Lower leg skin (tissue), 3 donors: Measurements from ENCODE around the gene TBK1.

Experiments used
- POLR2A ChIP-seq, 2 donors: fragments of 450-650 bp; IDR thresholded peaks; one replicate each; pipeline ENCODE4 v1.6.1; 2016 to 2017; ENCODE audit warnings: antibody characterized with exemption in 2 of 2, mild to moderate bottlenecking in 1 of 2, moderate library complexity in 1 of 2
- TF ChIP-seq, protein P1 (sequence below), 3 donors: fragments of 450-650 bp; IDR thresholded peaks; one replicate each; pipeline ENCODE4 v1.5.1; 2016; ENCODE audit warnings: antibody characterized with exemption in 3 of 3, mild to moderate bottlenecking in 3 of 3, moderate library complexity in 2 of 3

- TF ChIP-seq, protein P1, sequence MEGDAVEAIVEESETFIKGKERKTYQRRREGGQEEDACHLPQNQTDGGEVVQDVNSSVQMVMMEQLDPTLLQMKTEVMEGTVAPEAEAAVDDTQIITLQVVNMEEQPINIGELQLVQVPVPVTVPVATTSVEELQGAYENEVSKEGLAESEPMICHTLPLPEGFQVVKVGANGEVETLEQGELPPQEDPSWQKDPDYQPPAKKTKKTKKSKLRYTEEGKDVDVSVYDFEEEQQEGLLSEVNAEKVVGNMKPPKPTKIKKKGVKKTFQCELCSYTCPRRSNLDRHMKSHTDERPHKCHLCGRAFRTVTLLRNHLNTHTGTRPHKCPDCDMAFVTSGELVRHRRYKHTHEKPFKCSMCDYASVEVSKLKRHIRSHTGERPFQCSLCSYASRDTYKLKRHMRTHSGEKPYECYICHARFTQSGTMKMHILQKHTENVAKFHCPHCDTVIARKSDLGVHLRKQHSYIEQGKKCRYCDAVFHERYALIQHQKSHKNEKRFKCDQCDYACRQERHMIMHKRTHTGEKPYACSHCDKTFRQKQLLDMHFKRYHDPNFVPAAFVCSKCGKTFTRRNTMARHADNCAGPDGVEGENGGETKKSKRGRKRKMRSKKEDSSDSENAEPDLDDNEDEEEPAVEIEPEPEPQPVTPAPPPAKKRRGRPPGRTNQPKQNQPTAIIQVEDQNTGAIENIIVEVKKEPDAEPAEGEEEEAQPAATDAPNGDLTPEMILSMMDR (IDR thresholded peaks at IDR 0.05) = no peak
- no peak for TF ChIP-seq POLR2A (IDR thresholded peaks at IDR 0.05)
Observed at GRCh38 chr12:64545081-64545382, 93.1 kb downstream of the TBK1 start.
